Sigmoid colon (tissue), 4 donors: ENCODE data around the gene HIGD1B.

Source experiments
- EP300 ChIP-seq, 4 donors: sonication (generic); formaldehyde crosslinking; IDR thresholded peaks; one replicate each; pipeline ENCODE4 v1.6.1; 2017; ENCODE audit warnings: antibody characterized with exemption in 4 of 4
- POLR2A ChIP-seq, 2 donors: fragments of 450-650 bp; IDR thresholded peaks; one replicate each; pipeline ENCODE4 v1.6.1; 2016; ENCODE audit warnings: antibody characterized with exemption in 2 of 2, mild to moderate bottlenecking in 2 of 2, moderate library complexity in 2 of 2
- POLR2AphosphoS5 ChIP-seq, 4 donors: sonication (generic); formaldehyde crosslinking; IDR thresholded peaks; one replicate each; pipeline ENCODE4 v1.6.1; 2017; ENCODE audit warnings: antibody characterized with exemption in 4 of 4
- TF ChIP-seq, protein P1 (sequence below), 4 experiments: fragments of 450-650 bp in 3 of 4; fragments of 200-600 bp in 1 of 4; IDR thresholded peaks; one replicate each; pipeline ENCODE4 v1.5.1; 2016 to 2019; ENCODE audit warnings: antibody characterized with exemption in 4 of 4, mild to moderate bottlenecking in 3 of 4, moderate library complexity in 2 of 4

DNA sequence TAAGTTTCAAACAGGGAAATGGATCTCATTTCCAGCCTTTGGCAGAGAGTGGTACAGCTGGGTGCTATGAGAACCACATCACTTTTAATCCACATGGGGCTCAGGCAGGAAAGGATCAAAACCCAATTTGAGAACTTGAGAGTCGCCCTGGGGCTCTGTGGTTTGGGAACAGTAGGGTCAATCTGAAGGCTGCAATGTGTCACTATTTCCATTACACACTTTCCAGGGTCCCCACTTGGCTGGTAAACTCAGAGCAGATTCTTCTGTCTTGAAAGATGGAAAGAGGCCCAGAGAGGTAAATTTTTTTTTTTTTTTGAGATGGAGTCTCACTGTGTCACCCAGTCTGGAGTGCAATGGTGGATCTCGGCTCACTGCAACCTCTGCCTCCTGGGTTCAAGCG, 6.7 kb upstream of the HIGD1B start:
- no peak for TF ChIP-seq POLR2A (IDR thresholded peaks at IDR 0.05)
- TF ChIP-seq POLR2AphosphoS5 (IDR thresholded peaks at IDR 0.05), result no peak
- TF ChIP-seq, protein P1, sequence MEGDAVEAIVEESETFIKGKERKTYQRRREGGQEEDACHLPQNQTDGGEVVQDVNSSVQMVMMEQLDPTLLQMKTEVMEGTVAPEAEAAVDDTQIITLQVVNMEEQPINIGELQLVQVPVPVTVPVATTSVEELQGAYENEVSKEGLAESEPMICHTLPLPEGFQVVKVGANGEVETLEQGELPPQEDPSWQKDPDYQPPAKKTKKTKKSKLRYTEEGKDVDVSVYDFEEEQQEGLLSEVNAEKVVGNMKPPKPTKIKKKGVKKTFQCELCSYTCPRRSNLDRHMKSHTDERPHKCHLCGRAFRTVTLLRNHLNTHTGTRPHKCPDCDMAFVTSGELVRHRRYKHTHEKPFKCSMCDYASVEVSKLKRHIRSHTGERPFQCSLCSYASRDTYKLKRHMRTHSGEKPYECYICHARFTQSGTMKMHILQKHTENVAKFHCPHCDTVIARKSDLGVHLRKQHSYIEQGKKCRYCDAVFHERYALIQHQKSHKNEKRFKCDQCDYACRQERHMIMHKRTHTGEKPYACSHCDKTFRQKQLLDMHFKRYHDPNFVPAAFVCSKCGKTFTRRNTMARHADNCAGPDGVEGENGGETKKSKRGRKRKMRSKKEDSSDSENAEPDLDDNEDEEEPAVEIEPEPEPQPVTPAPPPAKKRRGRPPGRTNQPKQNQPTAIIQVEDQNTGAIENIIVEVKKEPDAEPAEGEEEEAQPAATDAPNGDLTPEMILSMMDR (IDR thresholded peaks at IDR 0.05), result no peak
- TF ChIP-seq EP300 (IDR thresholded peaks at IDR 0.05), result no peak
